Measurements from ENCODE around the gene THAP10. TPM values are rescaled to one million over a fixed set of nuclear protein-coding genes. Genes with fewer than 3 reads are reported as not detected.

Gene THAP10
- total RNA-seq, 1 donor from 2014 or later: 4.7 TPM

Other genes with a start within 250 kb of the THAP10 start
- gene UACA, start 128.9 kb downstream of the THAP10 start, total RNA-seq: 32.9 TPM
- gene LARP6, start 38.3 kb downstream of the THAP10 start, total RNA-seq: 54.8 TPM
- 79.8 TPM for gene LRRC49, start 393 bp upstream of the THAP10 start, total RNA-seq
- 80.7 TPM for gene THSD4, start 223.0 kb upstream of the THAP10 start, total RNA-seq

All from left ventricle myocardium superior (tissue), 1 donor.